Hepatocyte (in vitro differentiated cells): Measurements from ENCODE around the gene C19orf73. TPM values are rescaled to one million over a fixed set of nuclear protein-coding genes. Genes with fewer than 3 reads are reported as not detected.

ENCODE experiments used
- DNase-seq: peaks from one replicate; pipeline ENCODE4 v3.0.0-alpha.2; 2016; ENCODE audit warnings: low spot score
- H2AFZ ChIP-seq: fragments of 200-600 bp; sonication (generic); 2 replicates; pipeline ENCODE4 v1.6.0; 2016; ENCODE audit warnings: antibody characterized with exemption, mild to moderate bottlenecking
- H3K27ac ChIP-seq: fragments of 200-600 bp; sonication (generic); 2 replicates; pipeline ENCODE4 v1.5.1; 2016; ENCODE audit warnings: mild to moderate bottlenecking
- H3K27me3 ChIP-seq: fragments of 200-600 bp; sonication (generic); 2 replicates; pipeline ENCODE4 v1.6.1; 2016
- H3K36me3 ChIP-seq: fragments of 200-600 bp; sonication (generic); replicated peaks from 2 replicates; pipeline ENCODE4 v1.5.1; 2016; ENCODE audit warnings: low read depth; ENCODE audit not compliant: insufficient read depth
- H3K4me1 ChIP-seq: fragments of 200-600 bp; sonication (generic); 2 replicates; pipeline ENCODE4 v1.5.1; 2016; ENCODE audit warnings: mild to moderate bottlenecking, moderate library complexity; ENCODE audit not compliant: insufficient read depth
- H3K4me2 ChIP-seq: fragments of 200-600 bp; sonication (generic); 2 replicates; pipeline ENCODE4 v1.6.0; 2016
- H3K4me3 ChIP-seq: fragments of 200-600 bp; sonication (generic); 2 replicates; pipeline ENCODE4 v1.5.1; 2016; ENCODE audit warnings: mild to moderate bottlenecking
- H3K79me2 ChIP-seq: fragments of 200-600 bp; sonication (generic); 2 replicates; pipeline ENCODE4 v1.6.0; 2017; ENCODE audit warnings: mild to moderate bottlenecking
- H3K9me2 ChIP-seq: fragments of 200-600 bp; sonication (generic); replicated peaks from 2 replicates; pipeline ENCODE4 v1.6.0; 2017; ENCODE audit warnings: mild to moderate bottlenecking; ENCODE audit not compliant: insufficient read depth
- H3K9me3 ChIP-seq: fragments of 200-600 bp; sonication (generic); 2 replicates; pipeline ENCODE4 v1.5.1; 2016; ENCODE audit warnings: low read depth, mild to moderate bottlenecking
- H4K20me1 ChIP-seq: fragments of 200-600 bp; sonication (generic); 2 replicates; pipeline ENCODE4 v1.6.0; 2016; ENCODE audit warnings: mild to moderate bottlenecking; ENCODE audit not compliant: insufficient read depth, poor library complexity, severe bottlenecking
- CTCF ChIP-seq: fragments of 200-600 bp; sonication (generic); IDR thresholded peaks from 2 replicates; pipeline ENCODE4 v1.5.1; 2016; ENCODE audit warnings: antibody characterized with exemption, mild to moderate bottlenecking; ENCODE audit not compliant: poor library complexity
- EZH2 ChIP-seq: fragments of 200-600 bp; sonication (generic); IDR thresholded peaks from 2 replicates; pipeline ENCODE4 v1.6.1; 2016; ENCODE audit warnings: antibody characterized with exemption, mild to moderate bottlenecking, borderline replicate concordance
- EZH2phosphoT487 ChIP-seq: fragments of 200-600 bp; sonication (generic); IDR thresholded peaks from one replicate; pipeline ENCODE4 v1.6.1; 2018; ENCODE audit warnings: antibody characterized with exemption, mild to moderate bottlenecking, low read depth, moderate library complexity; ENCODE audit not compliant: unreplicated experiment, severe bottlenecking
- WGBS: methylation state at CpG from one replicate; pipeline ENCODE4 v1.1.6; 2016; ENCODE audit warnings: low lambda C conversion rate; ENCODE audit errors: missing lambda C conversion rate; 5-methylcytosine and 5-hydroxymethylcytosine counted together
- polyA plus RNA-seq: library from polyadenylated mRNA; unstranded; fragments of >200 nt; fragmentation: Nextera tagmentation; extraction: Ambion mirVana; gene quantifications from 2 replicates; pipeline ENCODE4 v1.2.1, GENCODE V29; 2016
- total RNA-seq: library from RNA; depleted of rRNA; stranded (reverse); fragments of >200 nt; gene quantifications from 2 replicates; pipeline ENCODE4 v1.2.3, GENCODE V29; 2014

The C19orf73 gene
- total and polyA plus RNA-seq, 2 experiments from 2014 or later, result 1.9 to 2.7 TPM

- no peaks in the 10 kb centered on the region for H3K27me3 ChIP-seq
Measured at GRCh38 chr19:49141352-49141751, 22.4 kb upstream of the C19orf73 start.

GRCh38 chr19:49140951-49141350 lies 22.0 kb upstream of the C19orf73 start:
- TF ChIP-seq EZH2 (no peak), CTCF (no peak)
- H3K27me3 ChIP-seq, result no peaks in the 10 kb centered on the region
- no peaks in the 10 kb centered on the region for H3K9me3 ChIP-seq
- DNase-seq, result no peak
- H3K9me2 ChIP-seq, result no peaks in the 10 kb centered on the region
- no peak overlapping the region for H3K4me2 ChIP-seq
- no peak overlapping the region for H3K4me3 ChIP-seq
- no peak overlapping the region for H3K27ac ChIP-seq
- 89% methylated on average over 7 of the region's 7 CpGs for WGBS
- no peaks in the 10 kb centered on the region for H3K4me1 ChIP-seq
- H2AFZ ChIP-seq, result no peak overlapping the region
- no peaks in the 10 kb centered on the region for H3K79me2 ChIP-seq
- H4K20me1 ChIP-seq, result no peaks in the 10 kb centered on the region
- no peaks in the 10 kb centered on the region for H3K36me3 ChIP-seq

More at GRCh38 chr19:49141352-49141751, 22.4 kb upstream of the C19orf73 start:
- H3K4me3 ChIP-seq, result no peak overlapping the region
- TF ChIP-seq CTCF (no peak), EZH2phosphoT487 (no peak), EZH2 (no peak)
- H3K4me1 ChIP-seq, result no peaks in the 10 kb centered on the region
- H3K9me3 ChIP-seq, result no peaks in the 10 kb centered on the region
- no peaks in the 10 kb centered on the region for H3K36me3 ChIP-seq
- no peaks in the 10 kb centered on the region for H3K79me2 ChIP-seq
- no peak for DNase-seq
- H3K9me2 ChIP-seq, result no peaks in the 10 kb centered on the region
- H2AFZ ChIP-seq, result no peak overlapping the region
- H4K20me1 ChIP-seq, result no peaks in the 10 kb centered on the region
- no peak overlapping the region for H3K27ac ChIP-seq
- no peak overlapping the region for H3K4me2 ChIP-seq
- WGBS, result 87% methylated on average over 6 of the region's 6 CpGs

- Histone ChIP-seq H3K9me3 (no peaks in the 10 kb centered on the region), H3K9me2 (no peaks in the 10 kb centered on the region), H2AFZ (no peak overlapping the region), H3K27me3 (no peaks in the 10 kb centered on the region), H3K4me2 (no peak overlapping the region), H3K36me3 (no peaks in the 10 kb centered on the region), H3K27ac (no peak overlapping the region), H3K4me1 (no peaks in the 10 kb centered on the region), H3K79me2 (no peaks in the 10 kb centered on the region), H3K4me3 (no peak overlapping the region), H4K20me1 (no peaks in the 10 kb centered on the region)
- no peak for TF ChIP-seq EZH2
- TF ChIP-seq CTCF, result no peak
- TF ChIP-seq EZH2phosphoT487, result no peak
- 79% methylated on average over 10 of the region's 10 CpGs for WGBS
- DNase-seq, result no peak
Measured at GRCh38 chr19:49136771-49137171, 17.8 kb upstream of the C19orf73 start.

- 94% methylated on average over 5 of the region's 5 CpGs for WGBS
- H3K4me3 ChIP-seq, result no peak overlapping the region
- H3K9me2 ChIP-seq, result no peaks in the 10 kb centered on the region
- no peaks in the 10 kb centered on the region for H3K27me3 ChIP-seq
- H2AFZ ChIP-seq, result no peak overlapping the region
- H4K20me1 ChIP-seq, result no peaks in the 10 kb centered on the region
- no peaks in the 10 kb centered on the region for H3K9me3 ChIP-seq
- H3K4me2 ChIP-seq, result no peak overlapping the region
- TF ChIP-seq EZH2phosphoT487 (no peak), CTCF (no peak), EZH2 (no peak)
- no peak for DNase-seq
- no peaks in the 10 kb centered on the region for H3K4me1 ChIP-seq
- no peaks in the 10 kb centered on the region for H3K36me3 ChIP-seq
- H3K27ac ChIP-seq, result no peak overlapping the region
- H3K79me2 ChIP-seq, result no peaks in the 10 kb centered on the region
Measured at GRCh38 chr19:49135686-49136085, 16.7 kb upstream of the C19orf73 start.
